Fibroblast of mammary gland (primary cell): ENCODE data around the gene CARNS1.

Experiments used
- DNase-seq: peaks from one replicate; pipeline ENCODE4 v3.0.0-alpha.2; 2010; ENCODE audit warnings: low read depth
- H3K4me3 ChIP-seq: 2 replicates; pipeline ENCODE4 v1.5.1; 2011; ENCODE audit warnings: low read depth, mild to moderate bottlenecking, low read length, moderate library complexity; ENCODE audit not compliant: control insufficient read depth
- CTCF ChIP-seq: conservative IDR thresholded peaks from 2 replicates; pipeline ENCODE4 v1.5.1; 2011; ENCODE audit warnings: low read depth, low read length, inconsistent platforms; ENCODE audit not compliant: control insufficient read depth, insufficient read depth

Gene CARNS1

GRCh38 chr11:67450796-67451657 is 35.5 kb downstream of the CARNS1 start:
- DNase-seq: no peak
- H3K4me3 ChIP-seq: no peak overlapping the region
- TF ChIP-seq CTCF: no peak

GRCh38 chr11:67451658-67451976 is 36.1 kb downstream of the CARNS1 start:
- H3K4me3 ChIP-seq: no peak overlapping the region
- no peak for TF ChIP-seq CTCF
- no peak for DNase-seq

- TF ChIP-seq CTCF: no peak
- no peak within 1 kb of the TSS for H3K4me3 ChIP-seq
- no peak for DNase-seq
Measured at GRCh38 chr11:67452141-67452952, 36.9 kb downstream of the CARNS1 start, which contains the start of gene GPR152. TSS of gene GPR152 (minus strand) at chr11:67452729. CDS start at chr11:67452724, 5 bp downstream.

- no peak for DNase-seq
- H3K4me3 ChIP-seq: no peak overlapping the region
- TF ChIP-seq CTCF: no peak
Measured at GRCh38 chr11:67453816-67454732, 38.6 kb downstream of the CARNS1 start.

GRCh38 chr11:67455054-67455453 is 39.6 kb downstream of the CARNS1 start, which contains the start of gene CABP4:
TSS of gene CABP4 (plus strand) at chr11:67455354. CDS start at chr11:67455424, 70 bp downstream.
- H3K4me3 ChIP-seq: no peak within 1 kb of the TSS
- no peak for TF ChIP-seq CTCF
- DNase-seq: no peak

- no peak for DNase-seq
- no peak for TF ChIP-seq CTCF
- no peak overlapping the region for H3K4me3 ChIP-seq
Measured at GRCh38 chr11:67456068-67456705, 40.7 kb downstream of the CARNS1 start.
